Spleen (tissue), 7 donors: ENCODE data around the gene KDM6A.

Experiments used
- CTCF ChIP-seq, 11 experiments: fragments of 200-600 bp in 7 of 11; fragments of 450-650 bp in 4 of 11; sonication (generic) in 4 of 11; IDR thresholded peaks in 8 of 11; conservative IDR thresholded peaks in 3 of 11; 1 replicate in 7 of 11; 2 replicates in 4 of 11; pipeline versions ENCODE4 v1.4.0 to v1.8.0; 2016 to 2021; ENCODE audit warnings: antibody characterized with exemption in 11 of 11, inconsistent platforms in 4 of 11, mild to moderate bottlenecking in 1 of 11
- POLR2A ChIP-seq, 3 donors: fragments of 450-650 bp; IDR thresholded peaks; one replicate each; pipeline ENCODE4 v1.5.1; 2017; ENCODE audit warnings: antibody characterized with exemption in 3 of 3, mild to moderate bottlenecking in 1 of 3
- POLR2AphosphoS5 ChIP-seq, 3 donors: sonication (generic); formaldehyde crosslinking; IDR thresholded peaks; one replicate each; pipeline ENCODE4 v1.5.1; 2017; ENCODE audit warnings: antibody characterized with exemption in 3 of 3
- donor health status: DM: no; HTN: no; CAD: no; lungs with moderate emphysema.
- donor health status: DM: no; HTN: no; CAD: no.
- donor health status: DM: no; HTN: no; CAD: no.

- no peak for TF ChIP-seq CTCF (IDR thresholded peaks at IDR 0.05 in 8 of 11, conservative IDR thresholded peaks at IDR 0.05 in 3 of 11)
- no peak for TF ChIP-seq POLR2AphosphoS5 (IDR thresholded peaks at IDR 0.05)
- no peak for TF ChIP-seq POLR2A (IDR thresholded peaks at IDR 0.05)
Observed at GRCh38 chrX:44876086-44876485, 3.1 kb downstream of the KDM6A start.
